Panc1 (cell line): ENCODE measurements around the gene NME5.

Experiments used
- POLR2AphosphoS5 ChIP-seq: IDR thresholded peaks from 2 replicates; pipeline ENCODE4 v1.6.1; 2012; ENCODE audit warnings: mild to moderate bottlenecking, low read depth, low read length, moderate library complexity
- SIN3A ChIP-seq: IDR thresholded peaks from 2 replicates; pipeline ENCODE4 v1.6.1; 2012; ENCODE audit warnings: low read depth, mild to moderate bottlenecking, low read length, moderate library complexity, borderline replicate concordance; ENCODE audit not compliant: insufficient read depth
- TF ChIP-seq, protein P1 (sequence below): fragments of 450-650 bp; IDR thresholded peaks from 2 replicates; pipeline ENCODE4 v1.5.1; 2017; ENCODE audit warnings: mild to moderate bottlenecking

GRCh38 chr5:138078006-138078643, 61.1 kb downstream of the NME5 start:
- TF ChIP-seq, protein P1, sequence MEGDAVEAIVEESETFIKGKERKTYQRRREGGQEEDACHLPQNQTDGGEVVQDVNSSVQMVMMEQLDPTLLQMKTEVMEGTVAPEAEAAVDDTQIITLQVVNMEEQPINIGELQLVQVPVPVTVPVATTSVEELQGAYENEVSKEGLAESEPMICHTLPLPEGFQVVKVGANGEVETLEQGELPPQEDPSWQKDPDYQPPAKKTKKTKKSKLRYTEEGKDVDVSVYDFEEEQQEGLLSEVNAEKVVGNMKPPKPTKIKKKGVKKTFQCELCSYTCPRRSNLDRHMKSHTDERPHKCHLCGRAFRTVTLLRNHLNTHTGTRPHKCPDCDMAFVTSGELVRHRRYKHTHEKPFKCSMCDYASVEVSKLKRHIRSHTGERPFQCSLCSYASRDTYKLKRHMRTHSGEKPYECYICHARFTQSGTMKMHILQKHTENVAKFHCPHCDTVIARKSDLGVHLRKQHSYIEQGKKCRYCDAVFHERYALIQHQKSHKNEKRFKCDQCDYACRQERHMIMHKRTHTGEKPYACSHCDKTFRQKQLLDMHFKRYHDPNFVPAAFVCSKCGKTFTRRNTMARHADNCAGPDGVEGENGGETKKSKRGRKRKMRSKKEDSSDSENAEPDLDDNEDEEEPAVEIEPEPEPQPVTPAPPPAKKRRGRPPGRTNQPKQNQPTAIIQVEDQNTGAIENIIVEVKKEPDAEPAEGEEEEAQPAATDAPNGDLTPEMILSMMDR, result no peak
- TF ChIP-seq POLR2AphosphoS5 (no peak), SIN3A (no peak)
